AG08395 (cell line): Measurements from ENCODE around the gene SPOCK1.

Experiments
- DNase-seq: peaks from one replicate; pipeline ENCODE4 v3.0.0; 2012; ENCODE audit warnings: mixed read lengths, low spot score

Gene SPOCK1

DNA sequence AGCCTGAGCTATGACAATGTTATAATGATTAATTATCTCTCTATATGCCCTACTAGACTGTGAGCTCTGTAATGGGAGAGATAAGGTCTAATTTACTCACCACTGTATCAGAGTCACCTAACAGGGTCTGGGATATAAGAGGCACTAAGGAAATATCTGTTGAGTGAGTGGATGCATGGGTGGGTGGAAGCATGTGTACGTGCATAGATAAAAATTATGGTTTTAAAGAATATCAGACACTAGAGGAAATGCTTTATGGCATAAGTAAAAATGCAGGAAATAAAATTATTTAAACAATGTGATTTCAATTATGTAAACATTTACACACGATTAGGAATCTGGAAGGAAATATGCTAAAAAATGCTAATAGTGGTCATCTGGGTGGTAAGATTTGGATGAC lies 137.8 kb downstream of the SPOCK1 start:
- no peak for DNase-seq

DNA sequence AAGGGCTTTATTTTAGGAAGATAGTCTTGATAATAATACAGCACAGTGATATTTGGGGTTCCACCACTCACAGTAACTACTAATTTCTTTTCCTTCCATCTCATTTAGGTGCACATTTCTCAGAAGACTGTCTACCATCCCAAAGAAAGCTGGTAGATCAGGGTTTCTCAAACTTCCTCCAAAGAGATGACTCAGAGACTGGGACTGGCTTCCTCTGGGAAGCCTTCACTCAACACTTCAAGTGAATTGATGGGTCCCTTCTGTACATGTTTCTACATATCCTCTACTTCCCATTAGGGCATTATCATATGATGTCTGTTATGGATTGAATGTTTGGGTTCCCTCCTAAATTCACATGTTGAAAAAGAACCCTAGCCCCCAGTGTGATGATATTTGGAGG lies 138.5 kb downstream of the SPOCK1 start:
- DNase-seq, result no peak

DNA sequence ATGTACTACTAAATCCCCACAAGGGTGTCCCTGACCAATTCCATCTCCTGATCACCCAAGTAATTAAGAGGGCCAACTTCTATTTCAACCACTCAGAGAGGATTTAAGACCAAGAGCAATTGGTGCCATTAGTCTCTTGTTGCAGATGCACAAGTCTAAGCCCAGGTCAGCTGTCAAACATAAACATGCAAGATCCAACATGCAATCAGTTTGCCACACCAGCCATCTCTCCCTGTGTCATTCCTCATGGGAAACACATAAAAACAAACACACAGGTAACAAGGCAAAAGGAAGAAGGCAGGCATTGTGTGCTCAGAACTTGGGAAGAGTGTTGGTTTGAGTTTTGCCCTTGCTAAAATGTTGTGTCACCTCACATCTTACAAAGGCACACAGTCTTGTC lies 139.2 kb downstream of the SPOCK1 start:
- no peak for DNase-seq

DNA sequence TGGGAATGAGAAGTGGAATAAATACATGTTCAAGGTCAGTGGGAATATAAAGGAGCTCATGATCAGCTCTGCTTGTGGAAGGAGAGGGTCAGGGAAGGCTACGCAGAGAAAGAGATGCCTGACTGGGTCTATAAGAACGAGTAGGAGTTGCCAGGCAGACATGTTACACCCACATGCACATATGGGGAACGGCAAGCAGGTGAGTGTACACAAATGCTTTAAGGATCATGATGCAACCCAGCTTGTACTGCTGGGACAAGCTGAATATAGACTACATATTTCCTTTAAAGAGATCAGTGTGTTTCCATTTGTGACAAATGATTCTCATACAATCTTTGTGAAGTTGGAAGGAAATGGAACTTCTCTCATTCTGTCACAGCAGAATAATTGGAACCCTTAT lies 141.7 kb downstream of the SPOCK1 start:
- no peak for DNase-seq

DNA sequence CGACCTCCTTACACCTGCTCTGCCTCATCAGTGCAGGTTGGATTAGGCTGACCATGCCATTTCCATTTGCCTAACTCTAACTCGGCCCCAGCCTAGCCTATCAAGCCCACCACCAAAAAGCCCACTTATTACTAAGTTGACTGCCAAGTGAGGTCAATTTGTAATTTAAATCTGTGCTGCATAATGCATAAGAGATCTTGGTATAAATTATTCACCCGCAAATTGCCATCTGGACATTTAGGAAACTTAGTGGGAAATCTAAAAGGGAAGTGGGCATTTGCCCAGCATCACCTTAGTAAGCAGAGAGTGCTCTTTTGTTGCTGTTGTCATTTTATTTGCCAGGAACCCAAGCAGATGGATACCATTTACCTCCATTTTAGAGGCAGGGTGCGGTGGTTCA lies 143.0 kb downstream of the SPOCK1 start:
- DNase-seq, result no peak

DNA sequence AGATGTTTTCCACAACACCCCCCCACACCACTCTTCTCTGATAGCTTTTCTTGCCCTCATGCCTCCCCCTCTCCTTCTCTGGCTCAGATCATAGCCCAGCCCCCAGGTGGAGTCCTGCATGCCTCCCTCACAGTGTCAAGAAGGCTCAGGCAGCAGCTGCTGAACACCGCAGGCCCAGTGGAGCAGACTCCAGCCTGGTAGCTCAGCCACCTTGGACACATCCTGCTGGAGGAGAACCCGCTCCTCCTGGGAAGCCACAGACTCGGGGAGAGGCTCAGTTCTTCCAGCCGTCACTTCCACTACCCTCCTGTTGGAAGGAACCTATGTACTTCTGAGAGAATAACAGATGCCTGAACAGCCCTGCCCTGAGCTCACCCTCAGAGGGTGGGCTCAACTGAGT lies 143.4 kb downstream of the SPOCK1 start:
- no peak for DNase-seq

DNA sequence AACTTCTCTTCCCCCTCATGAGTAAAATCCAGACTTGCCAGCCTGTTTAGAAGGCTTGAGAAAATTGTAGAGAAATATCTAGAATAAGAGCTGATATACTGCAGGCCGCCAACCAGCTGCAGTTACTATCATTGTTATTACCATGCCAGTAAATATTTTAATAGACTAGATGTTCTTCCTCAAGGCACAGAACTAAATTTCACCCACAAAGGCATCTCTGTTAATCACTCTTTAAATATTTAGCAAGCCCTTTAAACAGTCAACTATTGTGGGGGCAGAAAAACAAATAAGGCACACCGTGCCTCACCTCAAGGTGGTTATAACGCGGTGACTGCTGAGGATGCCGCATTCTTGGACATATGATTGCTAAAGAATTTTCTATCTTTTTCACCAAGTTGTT lies 147.0 kb downstream of the SPOCK1 start:
- no peak for DNase-seq

DNA sequence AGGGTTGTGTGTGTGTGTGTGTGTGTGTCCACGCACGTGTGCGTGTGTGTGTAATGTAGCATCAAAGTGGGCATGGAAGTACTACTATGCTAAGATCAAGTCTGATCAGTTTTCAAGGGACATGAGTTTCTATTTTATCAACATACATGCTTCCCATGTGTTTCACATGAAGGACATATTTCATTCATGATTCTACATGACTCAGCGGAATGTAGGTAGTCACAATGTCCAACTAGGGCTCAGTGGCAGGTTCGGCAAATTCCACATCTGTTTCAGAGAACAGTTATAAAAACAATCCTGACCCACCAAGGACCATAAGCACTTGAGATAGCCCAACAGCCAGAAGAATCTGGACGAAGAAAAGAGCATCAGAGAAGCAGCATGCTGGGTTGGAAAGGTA lies 148.3 kb downstream of the SPOCK1 start:
- no peak for DNase-seq

DNA sequence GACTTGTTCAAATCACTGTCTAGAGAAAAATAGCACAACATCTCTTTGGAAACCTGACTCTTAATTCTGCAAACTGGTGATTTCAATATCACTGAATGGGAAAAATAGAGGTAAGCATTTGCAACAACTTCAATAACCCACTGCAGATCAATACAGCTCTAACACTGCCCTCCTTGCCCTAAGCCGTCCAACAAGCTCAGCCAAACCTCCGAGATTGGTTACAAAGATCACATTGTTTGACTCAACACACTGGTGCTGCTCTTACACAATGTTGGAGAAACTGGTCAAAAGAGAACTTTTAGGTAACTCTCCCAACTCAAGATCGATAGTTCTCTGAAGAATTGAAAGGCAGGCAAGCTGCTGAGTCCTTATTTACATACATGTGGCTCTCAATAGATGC lies 150.4 kb downstream of the SPOCK1 start:
- DNase-seq, result no peak

DNA sequence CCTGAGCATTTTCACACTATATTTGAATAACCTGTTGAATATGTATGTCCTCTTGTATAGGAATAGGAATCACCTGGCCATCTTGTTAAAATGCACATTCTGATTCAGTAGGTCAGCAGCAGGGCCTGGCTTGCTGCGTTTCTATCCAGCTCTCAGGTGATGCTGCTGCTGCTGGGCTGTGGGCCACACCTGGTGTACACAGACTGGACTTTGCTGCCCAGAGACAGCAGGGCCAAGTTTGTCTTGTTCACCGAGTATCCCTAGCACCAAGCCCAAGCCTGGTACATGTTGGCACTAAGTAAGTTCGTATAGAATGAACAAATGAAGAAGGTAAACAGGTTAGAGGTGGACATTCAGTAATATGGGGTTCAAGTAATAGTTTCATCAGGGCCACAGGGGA lies 151.3 kb downstream of the SPOCK1 start:
- no peak for DNase-seq

DNA sequence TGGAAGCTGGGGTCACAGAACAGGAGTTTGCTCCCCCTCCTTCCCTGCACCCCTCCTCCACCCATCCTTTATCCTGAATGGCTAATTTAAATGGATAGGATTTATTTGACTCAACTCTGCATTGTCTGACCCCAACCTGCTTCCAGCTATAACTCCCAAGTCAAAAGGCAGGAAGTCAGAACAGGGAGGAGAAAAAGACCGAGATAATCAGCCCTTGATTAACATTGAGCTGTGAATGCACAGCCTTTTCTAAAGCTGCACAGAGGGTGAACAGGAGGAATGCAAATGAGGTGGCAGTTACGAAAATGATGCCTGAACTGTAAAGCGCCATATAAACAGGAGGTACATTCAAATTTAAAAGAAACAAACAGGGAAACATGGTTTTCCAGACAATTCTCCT lies 152.8 kb downstream of the SPOCK1 start:
- no peak for DNase-seq

DNA sequence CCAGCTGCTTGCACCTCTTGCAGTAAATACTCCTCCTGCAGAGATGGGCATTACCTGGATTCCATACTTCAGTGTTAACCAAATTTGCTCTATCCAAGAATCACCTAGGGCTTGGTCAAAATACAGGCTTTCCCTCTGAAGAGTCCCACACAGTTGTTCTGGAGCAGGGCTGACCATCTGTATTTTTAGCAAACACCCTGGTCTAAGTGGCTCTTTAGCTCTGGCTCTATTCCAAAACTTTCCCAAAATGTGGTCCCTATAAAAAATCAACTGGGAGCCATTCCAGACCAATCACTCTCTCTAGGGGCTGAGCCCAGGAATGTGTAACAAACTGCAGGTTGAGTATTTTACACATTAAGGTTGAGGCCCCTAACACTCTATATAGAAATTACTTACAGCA lies 153.7 kb downstream of the SPOCK1 start:
- DNase-seq, result no peak

DNA sequence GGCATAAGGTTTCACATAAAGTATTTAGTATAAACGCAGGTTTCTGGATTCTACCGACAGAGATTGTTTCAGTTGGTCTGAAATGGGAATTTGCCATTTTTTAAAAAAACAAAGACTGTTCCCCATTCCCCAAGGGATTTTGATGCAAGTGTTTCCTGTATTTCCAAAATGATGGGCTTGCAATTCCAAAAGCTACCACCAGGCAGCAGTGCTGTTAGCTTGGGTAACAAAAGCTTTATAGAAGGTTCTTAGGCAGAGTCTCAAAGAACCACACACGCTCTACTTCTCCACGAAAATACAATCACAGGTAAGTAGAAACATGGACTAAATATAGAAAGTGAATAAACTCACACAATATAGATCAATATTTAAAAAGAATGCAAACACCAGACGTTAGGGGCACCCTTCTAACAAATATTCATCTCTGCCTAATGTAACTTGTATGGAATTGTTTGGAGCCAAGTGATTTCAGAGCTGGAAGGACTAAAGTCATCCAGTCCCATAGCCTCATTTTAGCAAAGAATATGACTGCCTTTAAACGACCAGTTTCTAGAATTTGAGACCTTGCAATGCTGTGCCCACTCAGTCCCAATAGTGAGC lies 154.3 kb downstream of the SPOCK1 start:
- DNase-seq, result peak; percentile 55

DNA sequence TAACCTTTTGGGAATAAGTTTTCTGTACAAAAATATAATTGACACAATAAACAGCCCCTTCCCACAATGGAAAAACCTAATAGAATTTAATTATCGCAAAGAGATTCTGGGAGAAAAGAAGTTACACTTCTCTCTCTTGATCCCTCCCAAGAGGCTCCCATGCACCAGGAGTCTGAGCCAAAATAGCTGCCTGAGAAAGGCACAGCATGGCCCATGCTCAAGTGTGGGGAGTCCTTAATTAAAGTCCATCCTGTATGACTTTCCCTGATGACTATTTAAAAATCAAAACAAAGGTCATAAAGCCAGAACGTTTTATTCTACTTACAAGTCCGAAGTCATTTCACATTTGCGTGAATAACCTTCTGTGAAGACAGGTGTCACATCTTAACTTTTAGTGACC lies 155.1 kb downstream of the SPOCK1 start:
- no peak for DNase-seq

DNA sequence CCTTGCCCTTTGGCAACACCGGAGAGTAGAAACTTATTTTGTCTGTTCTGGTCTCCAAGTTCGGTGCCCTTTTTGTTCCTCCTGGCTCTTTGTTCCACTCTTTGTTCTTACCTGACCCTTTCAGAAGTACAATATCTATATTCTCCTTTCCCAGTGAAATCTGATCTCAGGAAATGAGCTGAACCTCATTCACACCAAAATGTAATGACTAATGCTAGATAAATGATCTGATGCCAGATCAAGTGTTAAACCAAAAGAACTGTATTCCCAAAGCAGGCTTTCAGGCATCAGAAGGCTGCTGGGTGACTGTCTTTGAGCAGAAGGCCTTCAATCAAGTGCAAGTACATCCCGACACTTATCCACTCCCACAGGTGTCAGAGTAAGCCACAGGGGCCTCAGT lies 156.4 kb downstream of the SPOCK1 start:
- peak; percentile 20 for DNase-seq

DNA sequence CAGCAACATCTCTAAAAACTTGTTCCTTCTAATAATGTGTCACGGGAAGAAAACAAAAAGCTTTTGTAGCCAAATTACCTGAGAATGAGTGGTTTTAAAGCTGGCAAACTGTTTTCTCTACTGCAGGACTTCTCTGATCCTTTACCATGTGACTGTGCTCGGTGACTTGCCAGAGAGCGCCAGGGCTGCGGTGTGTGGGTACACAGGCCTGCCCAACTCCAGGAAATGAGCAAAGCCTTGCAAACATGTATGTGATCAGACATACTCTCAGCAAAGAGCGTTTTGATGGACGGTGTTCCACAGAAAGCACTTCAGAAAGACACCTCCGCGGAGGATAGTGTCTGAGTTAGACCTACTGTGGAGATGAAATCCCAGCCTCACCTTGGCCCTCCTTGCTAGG lies 157.3 kb downstream of the SPOCK1 start:
- DNase-seq, result no peak

DNA sequence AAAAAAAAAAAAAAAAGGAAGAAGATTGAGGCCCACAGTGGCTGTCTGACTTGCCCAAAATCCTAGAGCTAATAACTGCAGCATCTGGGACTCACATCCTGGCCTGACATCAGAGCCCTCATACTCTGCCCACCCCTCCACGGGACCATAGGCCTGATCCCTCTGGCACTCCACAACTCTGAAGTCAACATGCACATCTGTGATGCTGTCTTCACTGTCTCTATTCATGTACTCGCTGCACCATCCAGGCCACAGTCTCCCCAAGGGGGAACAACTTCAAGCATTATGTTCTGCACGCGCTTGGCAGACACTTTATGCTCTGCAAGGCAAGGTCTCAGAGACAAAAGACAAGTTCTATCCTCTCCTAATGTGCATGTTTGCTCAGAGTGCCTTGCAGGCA lies 158.2 kb downstream of the SPOCK1 start:
- DNase-seq, result peak; percentile 15

DNA sequence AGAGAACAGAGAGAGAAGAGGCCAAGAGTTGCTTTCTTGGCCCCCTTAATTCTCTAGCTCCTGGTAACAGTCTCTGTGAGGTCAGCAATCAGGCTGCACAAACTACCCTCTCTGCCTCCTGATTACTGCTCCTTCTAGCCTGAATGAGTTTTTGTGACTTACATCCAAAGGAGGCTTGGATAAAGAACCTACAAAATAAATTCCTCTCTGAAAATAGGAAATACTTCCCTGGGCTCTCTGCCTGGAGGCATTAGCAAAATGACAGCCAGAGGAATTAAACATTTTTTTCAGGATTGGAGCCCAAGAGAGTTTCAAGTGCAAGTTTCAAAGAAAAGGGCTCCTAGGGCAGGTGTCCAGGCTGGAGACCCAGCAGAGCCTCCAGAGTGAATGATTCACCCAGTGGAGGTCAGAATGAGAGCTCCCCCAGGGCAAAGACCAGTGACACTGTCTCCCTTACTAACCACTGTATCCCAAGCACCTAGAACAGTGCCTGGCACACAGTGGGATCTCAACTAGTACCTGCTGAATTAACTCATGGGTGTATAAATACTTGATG lies 162.5 kb downstream of the SPOCK1 start:
- DNase-seq, result no peak

DNA sequence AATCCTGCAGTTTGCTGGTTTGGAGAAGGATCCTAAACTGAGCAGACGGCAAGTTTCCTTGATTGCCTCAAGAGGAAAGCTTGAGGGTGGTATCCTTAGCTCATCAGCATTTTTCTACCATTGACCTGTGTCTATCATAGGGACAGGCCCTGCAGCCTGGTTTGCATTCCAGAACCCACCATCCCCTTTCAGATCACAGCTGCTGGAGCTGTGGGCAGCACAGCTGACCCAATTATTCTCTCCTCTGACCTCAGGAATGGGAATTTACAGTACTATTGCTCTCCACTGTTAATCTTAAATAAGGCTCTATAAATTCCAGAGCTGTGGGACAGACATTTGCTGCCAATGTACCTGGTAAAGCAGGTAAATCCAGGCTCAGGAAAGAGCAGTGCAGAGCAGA lies 163.0 kb downstream of the SPOCK1 start:
- no peak for DNase-seq

DNA sequence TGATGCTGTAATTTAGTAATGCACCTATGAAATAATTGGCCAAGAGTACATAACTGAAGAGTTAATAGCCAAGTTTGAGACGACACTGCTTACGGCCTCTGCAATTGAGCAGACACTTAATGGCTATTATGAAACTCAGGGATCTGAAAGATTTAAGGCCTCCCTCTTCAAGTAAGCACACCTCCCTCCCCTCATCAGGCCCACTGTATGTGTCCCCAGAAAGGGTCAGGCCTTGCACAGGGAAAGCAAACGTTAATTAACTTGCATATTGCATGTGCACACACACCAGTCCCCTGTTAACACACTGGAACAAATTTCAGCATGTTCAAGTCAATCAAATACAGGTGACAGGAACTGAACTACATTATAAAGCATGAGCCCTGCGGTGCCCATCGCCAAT lies 163.6 kb downstream of the SPOCK1 start:
- no peak for DNase-seq

DNA sequence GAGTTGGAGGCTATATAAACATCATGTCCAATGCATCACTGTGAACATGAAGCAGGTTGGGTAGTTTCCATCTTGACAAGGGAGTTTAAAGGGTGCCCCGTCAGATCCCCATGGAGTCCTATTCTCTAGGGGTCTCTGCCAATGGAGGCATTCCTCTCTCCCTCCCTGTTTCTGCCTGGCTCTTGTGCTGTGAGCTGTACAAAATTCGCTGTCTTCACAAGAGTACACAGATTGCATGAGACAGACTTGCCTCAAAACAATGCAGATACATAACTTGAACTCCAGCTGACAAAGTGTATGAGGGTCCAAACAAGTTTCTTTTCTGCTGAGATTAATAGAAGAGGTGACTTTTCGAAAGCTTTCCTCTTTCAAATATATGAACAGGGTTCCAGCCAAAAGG lies 165.2 kb downstream of the SPOCK1 start:
- no peak for DNase-seq

DNA sequence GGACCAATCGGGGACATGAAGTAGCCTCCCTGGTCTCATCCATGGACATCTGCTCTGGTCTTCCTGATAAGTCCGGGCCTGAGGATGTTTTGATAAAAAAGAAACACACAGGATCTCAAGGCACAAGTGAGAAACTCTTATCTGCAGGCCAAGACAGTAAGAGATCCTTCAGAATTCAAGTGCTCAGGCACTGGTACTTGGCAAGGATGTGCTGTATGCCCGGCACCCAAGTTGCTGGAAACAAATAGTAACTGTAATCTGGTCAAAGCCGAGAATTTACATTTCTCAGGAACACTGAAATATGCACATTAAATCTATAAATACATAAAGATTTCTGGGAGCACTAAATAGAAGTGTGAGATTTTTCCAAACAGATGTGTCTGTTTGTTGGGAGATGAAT lies 165.7 kb downstream of the SPOCK1 start:
- DNase-seq, result no peak

DNA sequence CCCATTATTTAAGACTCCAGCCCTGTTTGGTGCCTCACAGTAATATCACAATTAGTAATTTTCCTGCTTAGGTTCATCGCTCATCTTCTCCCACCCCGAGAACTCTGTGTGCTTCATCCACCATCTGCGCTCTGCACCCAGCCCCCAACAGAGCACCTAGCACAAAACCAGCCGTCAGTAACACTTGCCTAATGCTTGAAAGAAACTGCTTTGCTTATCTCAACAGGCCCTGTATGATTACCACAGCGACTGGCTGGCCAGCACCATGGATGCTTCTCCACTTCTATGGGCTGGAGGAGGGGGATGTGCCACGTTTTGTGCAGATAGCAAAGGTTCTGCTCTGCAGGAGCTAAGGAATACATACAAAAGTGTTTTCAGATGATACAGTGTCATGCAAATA lies 166.8 kb downstream of the SPOCK1 start:
- DNase-seq, result no peak

DNA sequence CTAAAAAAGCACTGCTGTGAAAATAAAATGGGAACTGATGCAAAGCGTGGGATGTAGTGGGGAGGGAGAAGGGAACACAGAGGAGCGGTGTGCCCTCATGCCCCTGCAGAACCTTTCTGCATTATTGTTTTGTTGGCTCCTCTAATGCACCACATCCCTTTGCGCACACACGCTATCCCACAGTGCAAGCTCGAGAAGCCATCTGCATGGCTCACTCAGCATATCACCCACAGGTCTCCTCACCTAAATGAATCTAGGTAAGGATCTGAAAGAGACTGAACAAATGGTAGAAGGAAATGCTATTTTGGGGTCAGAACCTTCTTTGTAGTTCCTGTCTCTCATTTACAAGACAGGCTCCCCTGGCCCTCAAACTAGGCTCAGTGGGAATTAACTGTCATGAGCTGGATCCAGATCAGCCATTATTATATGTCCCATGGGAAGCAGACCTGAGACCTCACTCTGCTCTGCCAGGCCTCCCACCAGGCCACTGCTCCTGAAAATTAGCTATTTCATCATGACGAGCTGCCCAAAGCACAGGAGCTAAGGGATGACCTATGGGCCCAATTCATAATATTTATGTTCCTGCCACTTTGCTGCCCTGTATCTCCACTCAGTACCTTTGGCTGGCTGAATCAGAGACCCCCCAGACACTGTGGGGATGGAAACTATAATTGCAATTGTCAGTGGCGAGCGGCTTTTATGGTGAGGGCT lies 169.4 kb downstream of the SPOCK1 start:
- DNase-seq, result no peak
